Activated CD8-positive, alpha-beta memory T cell treated with anti-CD3 and anti-CD28 coated beads for 24 hours (primary cell): ENCODE measurements around the gene VKORC1.
"Not testable (repeated sequence)": the region's sequence is repeated elsewhere in the genome, so short reads cannot be mapped to it uniquely, and the experiment has no call there.

ENCODE experiments used
- DNase-seq: peaks from one replicate; pipeline ENCODE4 v3.0.0-alpha.2; 2020

The VKORC1 gene

DNA sequence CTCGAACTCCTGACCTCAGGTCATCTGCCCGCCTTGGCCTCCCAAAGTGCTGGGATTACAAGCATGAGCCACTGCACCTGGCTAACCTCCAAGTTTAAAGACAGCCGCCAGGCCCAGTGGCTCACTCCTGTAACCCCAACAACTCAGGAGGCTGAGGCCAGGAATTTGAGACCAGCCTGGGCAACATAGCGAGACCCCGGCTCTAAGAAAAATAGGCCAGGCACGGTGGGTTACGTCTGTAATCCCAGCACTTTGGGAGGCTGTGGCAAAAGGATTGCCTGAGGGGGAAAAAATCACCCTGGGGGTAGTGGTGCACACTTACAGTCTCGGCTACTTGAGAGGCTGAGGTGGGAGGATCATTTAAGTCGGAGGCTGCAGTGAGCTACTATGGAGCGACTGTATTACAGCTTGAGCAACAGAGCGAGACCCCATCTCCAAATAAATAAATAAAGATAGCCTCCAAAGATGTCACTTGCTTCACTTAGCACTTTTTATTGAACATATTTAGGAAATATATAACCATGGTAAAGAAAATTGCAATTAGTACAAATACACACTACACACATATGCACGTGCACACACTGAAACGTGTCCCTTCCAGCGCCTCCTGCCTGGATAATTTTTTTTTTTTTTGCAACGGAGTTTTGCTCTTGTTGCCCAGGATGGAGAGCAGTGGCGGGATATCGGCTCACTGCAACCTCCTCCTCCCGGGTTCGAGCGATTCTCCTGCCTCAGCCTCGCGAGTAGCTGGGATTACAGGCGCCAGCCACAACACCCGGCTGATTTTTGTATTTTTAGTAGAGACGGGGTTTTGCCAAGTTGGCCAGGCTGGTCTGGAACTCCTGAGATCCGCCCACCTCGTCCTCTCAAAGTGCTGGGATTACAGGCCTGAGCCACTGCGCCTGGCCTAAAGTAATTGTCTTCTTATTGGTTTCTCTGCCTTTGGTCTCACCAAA, 12.2 kb upstream of the VKORC1 start:
- no peak for DNase-seq

DNA sequence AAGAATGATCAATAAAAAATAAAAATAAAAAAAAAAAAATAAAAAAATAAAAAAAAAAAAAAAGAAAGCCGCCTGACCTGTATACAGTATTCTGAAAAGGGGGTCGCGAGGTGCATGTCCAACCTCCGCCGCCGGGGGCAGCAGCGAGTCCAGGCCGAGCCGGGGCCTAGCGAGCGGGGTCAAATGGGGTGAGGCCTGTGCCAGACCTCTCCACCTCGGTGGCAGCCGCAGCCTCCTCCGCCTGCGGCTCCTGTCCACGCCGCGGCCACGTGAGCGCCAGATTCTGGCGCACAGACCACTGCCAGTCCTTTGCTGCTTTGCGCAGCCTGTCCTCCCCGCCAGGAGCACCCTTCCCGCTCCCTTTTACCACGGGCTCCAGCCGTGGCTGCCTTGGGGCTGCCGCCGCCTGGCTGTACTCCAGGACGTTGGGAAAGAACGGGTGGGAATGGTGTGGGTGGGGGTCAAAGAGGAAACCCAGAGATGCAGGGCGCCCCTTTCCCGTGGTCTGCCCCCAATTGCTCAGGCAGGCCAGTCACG, 11.1 kb upstream of the VKORC1 start:
- DNase-seq, result peak; percentile 96

DNA sequence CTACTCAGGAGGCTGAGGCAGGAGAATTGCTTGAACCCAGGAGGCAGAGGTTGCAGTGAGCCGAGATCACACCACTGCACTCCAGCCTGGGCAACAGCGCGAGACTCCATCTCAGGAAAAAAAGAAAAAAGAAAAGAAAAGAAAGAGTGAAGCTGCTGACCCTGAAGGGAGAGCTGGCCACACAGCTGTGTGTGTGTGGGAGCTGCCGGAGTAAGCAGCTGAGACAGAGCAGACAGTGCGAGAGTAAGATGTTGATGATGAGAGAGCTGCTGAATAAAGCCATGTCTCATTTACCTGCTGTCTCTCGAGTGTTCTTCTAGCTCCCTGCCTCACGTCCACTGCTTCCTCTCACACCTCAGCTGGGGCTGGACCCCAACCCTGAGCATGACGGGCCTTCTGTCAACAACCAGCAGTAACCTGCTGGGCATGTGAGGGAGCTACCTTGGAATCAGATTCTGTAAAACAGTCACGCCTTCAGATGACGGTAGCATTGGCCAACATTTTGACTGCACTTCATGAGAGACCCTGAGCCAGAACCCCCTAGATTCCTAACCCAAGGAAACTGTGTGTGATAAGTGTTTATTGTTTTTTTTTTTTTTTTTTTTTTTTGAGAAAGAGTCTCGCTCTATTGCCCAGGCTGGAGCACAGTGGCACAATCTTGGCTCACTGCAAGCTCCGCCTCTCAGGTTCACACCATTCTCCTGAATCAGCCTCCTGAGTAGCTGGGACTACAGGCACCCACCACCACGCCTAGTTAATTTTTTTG, 6.5 kb upstream of the VKORC1 start:
- DNase-seq, result not testable (repeated sequence)

- no peak for DNase-seq
Measured at GRCh38 chr16:31099860-31100638, 5.5 kb upstream of the VKORC1 start.

- no peak for DNase-seq
Measured at GRCh38 chr16:31094088-31094423, 541 bp downstream of the VKORC1 start.

GRCh38 chr16:31093132-31093703, 1.4 kb downstream of the VKORC1 start:
- DNase-seq, result no peak

DNA sequence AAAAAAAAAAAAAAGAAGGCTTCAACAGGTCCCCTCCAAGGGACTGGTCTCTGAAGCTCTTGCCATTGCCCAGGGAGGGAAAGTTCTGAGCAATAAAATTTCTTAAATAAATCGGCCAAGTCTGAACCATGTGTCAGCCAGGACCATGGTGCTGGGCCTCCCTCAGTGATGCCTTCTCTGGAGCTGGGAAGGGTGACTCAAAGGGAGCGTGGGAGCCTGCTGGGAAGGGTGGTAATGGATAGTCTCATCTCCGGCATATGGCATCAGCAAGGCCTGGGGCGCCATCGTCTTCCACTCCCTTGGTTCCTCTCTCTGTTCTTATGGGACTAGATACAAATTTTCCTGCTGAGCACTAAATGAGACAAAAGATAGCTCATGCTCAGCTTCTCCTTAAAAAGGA, 2.3 kb downstream of the VKORC1 start:
- DNase-seq, result no peak

GRCh38 chr16:31090540-31090939, 4.1 kb downstream of the VKORC1 start:
- DNase-seq, result no peak

DNA sequence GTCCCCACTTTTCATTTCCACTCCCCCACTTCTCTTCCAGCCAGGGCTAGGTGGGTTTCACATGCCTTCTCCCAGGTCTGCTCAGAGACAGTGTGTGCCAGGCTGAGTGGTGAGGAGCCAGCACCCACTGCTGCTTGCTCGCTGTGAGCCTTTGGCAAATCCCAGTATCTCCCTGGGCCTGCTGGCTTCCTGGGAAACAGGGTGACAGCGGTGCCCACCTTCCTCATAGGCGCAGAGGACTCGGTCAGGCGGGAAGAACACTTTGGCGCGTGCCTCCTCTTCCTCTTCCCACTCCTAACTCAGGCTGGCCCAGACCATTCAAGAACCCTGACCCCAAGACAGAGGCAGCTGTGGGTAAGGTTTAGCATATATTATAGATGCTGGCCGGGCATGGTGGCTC, 5.4 kb downstream of the VKORC1 start:
- DNase-seq, result no peak

- DNase-seq, result no peak
Measured at GRCh38 chr16:31088459-31089183, 6.0 kb downstream of the VKORC1 start, which contains the start of gene PRSS53. Gene PRSS53, minus strand, starts transcription at chr16:31088943. Its CDS starts 134 bp downstream, at chr16:31088809.

- no peak for DNase-seq
Measured at GRCh38 chr16:31087971-31088370, 6.6 kb downstream of the VKORC1 start.

- DNase-seq, result no peak
Measured at GRCh38 chr16:31087481-31087880, 7.1 kb downstream of the VKORC1 start.

GRCh38 chr16:31086629-31086906, 8.0 kb downstream of the VKORC1 start:
- DNase-seq, result no peak

DNA sequence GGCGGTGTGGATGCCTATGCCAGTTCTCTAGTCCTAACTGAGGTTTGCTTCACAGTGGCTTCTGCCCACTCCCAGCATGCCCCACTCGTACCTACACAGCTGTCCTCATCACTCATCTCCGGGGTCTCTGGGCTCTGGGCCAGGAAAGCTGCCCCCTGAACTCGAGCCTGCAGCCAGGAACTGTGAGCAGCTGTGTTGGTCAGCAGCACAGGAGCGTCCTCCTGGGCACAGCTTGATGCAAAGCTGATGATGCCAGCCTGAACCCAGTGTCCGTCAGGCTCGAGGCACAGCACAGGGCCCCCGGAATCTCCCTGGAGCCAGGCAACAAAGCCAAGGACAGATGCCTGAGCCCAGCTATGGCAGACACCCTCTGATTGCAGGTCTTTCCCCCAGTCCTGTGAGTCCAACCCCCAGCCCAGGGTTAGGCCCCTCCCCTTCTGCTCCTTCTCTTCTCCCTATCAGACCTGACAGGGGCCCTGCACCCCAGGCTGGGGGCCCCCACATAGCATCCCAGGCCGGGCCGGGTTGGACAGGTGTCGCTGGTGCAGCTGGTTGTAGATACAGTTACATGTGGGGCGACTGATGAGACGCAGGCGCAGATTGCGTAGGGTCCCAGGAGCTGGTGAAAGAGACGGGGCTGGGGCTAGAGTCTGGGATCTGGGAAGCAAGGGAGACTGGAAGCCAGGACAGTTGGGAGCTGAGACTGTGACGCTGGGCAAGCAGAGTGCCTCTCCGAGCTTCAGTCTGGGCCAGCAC, 8.5 kb downstream of the VKORC1 start:
- DNase-seq, result no peak

DNA sequence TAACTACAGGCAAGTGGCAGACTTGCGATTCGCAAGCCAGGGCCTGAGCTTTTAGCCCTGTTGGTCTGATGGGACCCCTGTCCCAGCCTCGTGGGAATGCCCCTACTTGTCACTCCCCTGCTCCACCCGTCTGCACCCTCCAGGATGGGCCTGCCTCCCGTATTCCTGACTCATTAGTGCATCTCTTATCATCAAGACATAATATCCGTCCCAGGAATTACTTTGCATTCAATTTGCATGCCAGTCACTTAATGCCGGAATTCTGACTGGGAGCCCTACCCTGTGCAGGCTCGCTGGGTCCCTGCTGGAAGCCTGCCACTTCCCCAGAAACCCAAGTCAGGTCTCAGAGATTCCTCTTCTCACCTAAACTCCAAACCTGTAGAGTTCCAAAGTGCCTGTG, 9.2 kb downstream of the VKORC1 start:
- no peak for DNase-seq

GRCh38 chr16:31084584-31085302, 9.9 kb downstream of the VKORC1 start:
- no peak for DNase-seq

- DNase-seq, result no peak
Measured at GRCh38 chr16:31083981-31084380, 10.6 kb downstream of the VKORC1 start.

DNA sequence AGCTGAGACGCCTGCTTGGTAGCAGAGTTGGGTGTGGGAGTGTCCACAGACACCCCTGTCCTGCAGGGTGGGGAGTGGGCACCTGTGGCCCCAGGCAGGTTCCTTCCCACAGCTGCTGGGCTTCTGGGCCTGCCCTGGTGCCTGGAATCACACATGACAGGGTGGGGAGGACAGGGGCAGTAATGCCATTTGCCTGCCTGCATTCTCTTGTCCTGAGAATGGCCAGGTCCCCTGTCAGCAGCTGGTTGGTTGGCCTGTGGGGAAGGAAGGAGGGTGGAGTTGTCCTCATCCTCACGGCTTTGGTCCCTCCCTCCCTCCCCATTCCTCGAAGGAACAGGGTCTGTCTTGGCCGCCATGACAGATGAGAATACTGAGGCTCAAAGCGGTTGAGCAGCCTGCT, 11.0 kb downstream of the VKORC1 start:
- no peak for DNase-seq

DNA sequence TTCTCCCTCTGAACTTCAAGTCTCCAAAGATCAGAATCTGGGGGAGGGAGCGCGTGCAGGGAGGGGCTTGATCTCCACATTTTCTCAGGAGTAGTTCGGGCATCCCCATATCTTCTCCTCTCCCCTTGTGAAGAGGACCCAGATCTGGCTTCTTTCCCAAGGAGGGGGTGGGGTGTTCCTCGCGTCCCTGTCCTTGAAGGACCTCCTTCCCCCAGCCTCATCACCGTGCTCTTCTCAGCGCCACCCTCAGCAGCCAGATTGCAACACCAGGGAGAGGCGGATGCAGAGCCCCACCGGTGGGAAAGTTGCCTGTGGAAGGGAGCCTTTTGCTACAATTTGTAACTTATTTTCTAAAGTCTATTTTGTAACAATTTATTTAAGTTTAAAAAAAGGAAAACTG, 11.5 kb downstream of the VKORC1 start:
- DNase-seq, result no peak

GRCh38 chr16:31082368-31083045, 12.1 kb downstream of the VKORC1 start:
- DNase-seq, result no peak
